ENCODE results near the gene TRIO. TPM values are rescaled to one million over a fixed set of nuclear protein-coding genes. Genes with fewer than 3 reads are reported as not detected.

The TRIO gene
- total RNA-seq, 1 experiment from 2014 or later, result 116 TPM

- DNase-seq (ENCODE audit: low read depth), result no peak
These were observed 82.2 kb downstream of the TRIO start for GRCh38 chr5:14225173-14225834.

DNA sequence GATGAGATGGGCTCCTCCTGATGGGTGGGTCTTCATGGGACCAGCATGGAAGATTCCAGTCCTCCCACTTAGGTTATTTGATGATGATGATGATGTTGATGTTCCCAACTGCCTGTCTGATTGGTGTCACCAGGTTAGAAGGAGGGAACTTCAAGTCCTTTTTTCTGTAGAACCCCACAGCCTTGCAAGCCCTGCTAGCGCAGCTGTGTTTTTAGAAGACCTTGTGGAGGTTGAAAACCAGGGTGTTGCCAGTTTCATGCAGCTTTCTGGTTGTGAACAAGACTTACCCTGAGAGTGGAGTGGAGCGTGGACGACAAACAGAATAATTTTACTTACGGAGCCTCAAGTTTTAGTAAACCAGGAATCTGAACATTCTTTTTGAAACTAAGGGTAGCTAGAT lies 83.0 kb downstream of the TRIO start:
- no peak for DNase-seq (ENCODE audit: low read depth)

DNA sequence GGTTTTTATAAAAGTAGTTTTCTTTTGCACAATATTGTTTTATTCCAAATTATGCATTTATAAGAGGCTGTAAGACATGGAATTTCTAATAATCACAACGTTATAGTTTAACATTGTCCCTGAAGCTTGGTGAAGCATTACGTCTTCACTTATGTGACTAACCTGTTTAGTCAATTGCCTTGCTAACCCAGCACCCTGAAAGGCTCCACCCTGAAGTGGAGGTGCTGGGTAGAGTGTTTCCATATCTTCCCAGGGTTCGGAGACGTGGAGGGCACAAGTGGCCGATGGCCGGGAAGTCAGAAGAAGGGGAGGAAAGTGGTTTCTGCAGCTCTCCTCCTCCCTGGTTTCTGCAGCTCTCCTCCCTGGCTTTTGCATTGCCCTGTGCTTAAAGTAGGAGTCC lies 83.4 kb downstream of the TRIO start:
- DNase-seq (ENCODE audit: low read depth), result no peak

DNA sequence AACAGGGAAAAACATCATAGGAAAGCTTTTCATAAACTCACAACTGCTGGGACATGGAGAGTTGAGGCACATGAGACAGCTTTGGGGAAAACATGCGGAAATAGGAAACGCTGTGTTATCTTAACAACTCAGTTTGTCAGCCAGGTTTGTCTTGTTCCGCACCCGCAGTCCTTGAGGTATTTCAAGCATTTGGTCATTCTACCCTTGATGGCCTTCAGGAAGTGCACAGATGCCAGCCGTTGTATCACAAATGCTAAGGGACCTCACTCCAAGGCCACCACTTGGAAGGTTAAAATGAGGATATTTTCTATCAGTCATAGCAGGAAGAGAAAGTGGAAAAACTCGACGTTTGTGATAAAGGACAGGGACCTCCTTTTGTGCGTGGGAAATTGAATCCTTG lies 83.8 kb downstream of the TRIO start:
- no peak for DNase-seq (ENCODE audit: low read depth)

GRCh38 chr5:14227513-14227912 lies 84.4 kb downstream of the TRIO start:
- DNase-seq (ENCODE audit: low read depth), result no peak

DNA sequence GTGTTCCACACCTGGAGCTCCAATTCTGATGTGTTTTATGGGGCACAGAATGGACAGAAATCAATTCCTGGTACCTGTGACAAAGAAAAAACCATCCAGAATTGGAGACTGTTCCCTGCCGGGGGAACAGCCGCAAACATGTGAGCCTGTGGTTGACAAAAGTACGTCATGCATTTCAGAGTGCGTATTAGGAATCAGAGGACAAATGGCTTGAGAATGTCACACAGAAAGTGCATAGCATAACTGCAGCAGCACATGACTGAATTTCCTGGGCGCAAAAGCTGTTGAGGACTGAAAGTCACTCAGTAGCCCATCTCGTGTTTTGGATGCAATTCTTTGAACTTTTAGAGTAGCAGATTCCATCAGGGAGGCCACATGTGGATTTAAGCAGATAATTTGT lies 85.1 kb downstream of the TRIO start:
- DNase-seq (ENCODE audit: low read depth), result no peak

- DNase-seq (ENCODE audit: low read depth), result no peak
These were observed 86.0 kb downstream of the TRIO start for GRCh38 chr5:14229181-14229580.

DNA sequence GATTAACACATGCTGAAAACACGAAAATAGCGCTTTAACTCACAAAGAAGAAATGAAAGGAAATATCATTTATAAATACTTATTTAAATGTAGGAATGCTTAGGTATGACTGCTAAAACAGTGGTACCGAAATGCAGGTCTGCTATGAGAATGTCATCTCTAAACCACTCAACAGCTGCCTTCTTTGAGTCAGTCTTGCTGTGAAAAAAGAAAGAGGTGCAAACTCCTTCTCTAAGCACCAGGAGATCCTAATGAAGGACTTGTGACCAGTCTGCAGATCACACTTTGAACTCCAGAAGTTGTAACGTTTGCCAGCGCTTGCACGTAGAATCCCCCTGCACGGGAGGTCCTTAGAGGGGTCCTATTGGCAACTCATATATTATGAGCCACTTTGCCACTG lies 86.6 kb downstream of the TRIO start:
- no peak for DNase-seq (ENCODE audit: low read depth)

GRCh38 chr5:14231156-14231555 lies 88.0 kb downstream of the TRIO start:
- DNase-seq (ENCODE audit: low read depth), result no peak

GRCh38 chr5:14231890-14232289 lies 88.7 kb downstream of the TRIO start:
- no peak for DNase-seq (ENCODE audit: low read depth)

DNA sequence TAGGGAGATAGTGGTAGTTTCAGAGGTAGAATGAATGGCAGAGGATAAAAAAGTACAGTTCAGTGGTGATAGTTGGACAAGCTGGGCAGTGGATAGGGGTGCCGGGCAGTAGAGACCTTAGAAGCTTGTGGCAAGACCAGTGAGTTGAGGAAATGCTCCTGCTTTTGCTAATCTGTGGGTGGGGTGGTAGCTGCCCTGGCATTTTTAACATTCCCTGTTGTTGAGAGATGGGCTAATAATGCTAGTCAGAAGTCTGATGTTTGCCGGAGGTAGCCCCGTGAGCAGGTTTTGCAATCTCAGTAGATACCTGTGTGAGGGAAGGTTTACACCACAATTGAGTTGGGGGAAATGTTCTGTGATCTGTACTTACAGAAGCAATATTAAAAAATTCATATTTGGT lies 91.1 kb downstream of the TRIO start:
- peak; percentile 69 for DNase-seq (ENCODE audit: low read depth)

DNA sequence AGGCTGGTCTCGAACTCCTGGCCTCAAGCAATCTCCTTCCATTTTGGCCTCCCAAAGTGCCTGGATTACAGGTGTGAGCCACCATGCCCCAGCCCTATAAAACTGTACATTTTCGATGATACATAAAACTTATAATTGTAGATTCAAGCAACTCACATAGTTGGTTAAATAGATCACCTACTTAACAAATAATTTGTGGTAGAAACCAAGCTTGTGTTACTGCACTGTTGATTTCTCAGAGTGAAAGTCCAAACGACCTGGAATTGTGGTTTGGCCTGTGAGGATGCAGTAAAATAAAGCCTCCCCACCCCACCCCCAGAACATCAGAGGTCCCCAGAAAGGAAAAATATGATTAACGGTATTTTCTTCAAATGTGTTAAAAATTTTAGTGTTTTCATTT lies 92.7 kb downstream of the TRIO start:
- DNase-seq (ENCODE audit: low read depth), result no peak

DNA sequence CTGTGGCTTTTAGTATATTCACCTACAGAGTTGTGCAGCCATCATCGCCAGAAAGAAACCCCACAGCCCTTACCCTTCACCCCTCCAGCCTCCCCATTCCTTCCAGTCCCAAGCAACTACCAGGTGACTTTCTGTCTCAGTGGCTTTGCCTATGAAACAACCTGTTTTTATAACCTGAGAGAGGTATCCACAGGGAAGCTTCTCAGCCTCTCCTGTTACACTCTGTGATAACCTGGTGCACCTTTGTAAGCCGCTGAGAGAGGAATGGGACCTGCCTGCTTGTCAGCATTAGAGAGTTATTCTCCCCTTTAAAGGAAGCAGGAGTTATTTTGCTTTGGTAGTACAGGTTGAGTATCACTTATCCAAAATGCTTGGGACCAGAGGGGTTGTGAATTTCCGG lies 93.6 kb downstream of the TRIO start:
- DNase-seq (ENCODE audit: low read depth), result no peak

- DNase-seq (ENCODE audit: low read depth), result no peak
These were observed 94.4 kb downstream of the TRIO start for GRCh38 chr5:14237317-14238086.

DNA sequence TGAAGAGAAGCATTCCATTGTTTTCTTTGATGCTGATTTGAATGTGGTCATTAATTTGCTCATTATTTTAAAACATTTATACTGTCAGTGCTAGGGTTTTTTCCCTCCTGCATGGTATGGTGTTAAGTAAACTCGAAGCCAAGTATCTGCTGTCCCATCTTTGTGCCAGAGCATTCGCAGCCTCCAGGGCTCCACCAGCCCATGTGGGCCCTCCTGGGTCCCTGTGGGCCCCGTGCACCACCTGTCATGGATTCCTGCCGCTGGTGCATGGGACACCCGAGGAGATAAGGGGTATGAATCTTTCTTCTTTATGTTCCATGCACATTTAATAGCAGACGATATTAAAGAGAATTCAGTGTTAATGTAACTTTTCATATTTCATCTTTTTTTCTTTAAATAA lies 95.1 kb downstream of the TRIO start:
- no peak for DNase-seq (ENCODE audit: low read depth)

DNA sequence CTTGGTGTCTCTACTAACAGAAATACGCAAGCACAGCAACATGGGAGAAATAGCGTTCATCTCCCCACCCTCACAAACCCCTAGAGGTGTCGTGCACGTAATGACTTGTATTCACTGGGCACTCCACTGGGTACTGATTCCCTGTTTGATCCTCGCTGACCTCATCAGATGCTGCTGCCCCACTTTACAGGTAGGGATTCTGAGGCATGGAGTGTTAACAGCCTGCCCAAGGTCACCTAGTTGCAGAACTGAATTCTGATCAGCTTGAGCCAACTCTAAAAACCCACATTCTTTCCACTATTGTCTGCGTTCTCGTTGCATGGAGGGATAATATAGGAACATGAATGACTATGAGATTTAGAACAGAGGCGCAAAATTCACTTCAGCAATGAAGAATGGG lies 96.3 kb downstream of the TRIO start:
- no peak for DNase-seq (ENCODE audit: low read depth)

DNA sequence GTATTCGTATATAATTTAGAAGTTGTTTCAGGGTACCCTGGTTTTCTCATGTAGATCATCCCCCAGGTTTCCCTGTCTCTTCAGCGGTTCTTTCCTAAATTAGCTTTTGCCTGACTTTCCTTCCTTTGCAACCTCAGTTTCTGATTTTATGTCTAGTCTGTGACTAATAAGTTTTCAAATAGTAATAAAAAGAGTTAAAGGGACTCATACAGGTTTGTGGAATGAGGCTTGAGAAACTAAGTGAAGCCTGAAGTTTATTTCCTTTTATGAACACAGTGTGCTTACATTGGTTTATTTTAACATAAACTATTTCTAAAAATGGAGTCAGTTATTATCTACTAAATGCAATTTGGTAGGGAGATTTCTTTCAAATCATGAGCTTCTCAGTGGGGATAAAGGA lies 96.8 kb downstream of the TRIO start:
- no peak for DNase-seq (ENCODE audit: low read depth)

- DNase-seq (ENCODE audit: low read depth), result no peak
These were observed 97.2 kb downstream of the TRIO start for GRCh38 chr5:14240359-14240758.

GRCh38 chr5:14241141-14241540 lies 98.0 kb downstream of the TRIO start:
- DNase-seq (ENCODE audit: low read depth), result no peak

- no peak for DNase-seq (ENCODE audit: low read depth)
These were observed 99.3 kb downstream of the TRIO start for GRCh38 chr5:14242447-14242846.

DNA sequence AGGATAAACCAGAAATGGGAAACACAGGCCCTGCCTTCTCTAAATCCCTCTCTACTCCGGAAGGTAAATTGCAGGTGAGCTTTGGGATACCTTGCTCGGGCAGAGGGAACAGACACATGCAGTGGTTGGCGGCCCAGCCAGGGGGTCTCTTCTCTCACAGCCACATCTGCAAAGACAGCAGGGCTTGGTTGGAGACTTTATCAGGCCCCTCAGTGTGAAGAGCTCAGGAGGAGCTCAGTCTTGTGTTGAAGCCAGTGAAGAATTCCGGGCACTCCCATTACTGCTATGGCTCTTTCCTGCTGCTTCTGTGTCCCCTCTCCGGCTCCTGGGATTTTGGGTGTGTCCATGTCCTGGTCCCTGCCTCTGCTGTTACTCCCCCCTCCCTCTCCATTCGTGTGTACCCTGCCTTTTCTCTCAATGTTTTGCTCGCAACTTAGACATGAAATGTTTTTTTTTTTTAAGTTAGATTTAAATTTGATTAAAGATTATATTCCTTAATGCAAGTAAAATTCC lies 99.8 kb downstream of the TRIO start:
- DNase-seq (ENCODE audit: low read depth), result no peak

DNA sequence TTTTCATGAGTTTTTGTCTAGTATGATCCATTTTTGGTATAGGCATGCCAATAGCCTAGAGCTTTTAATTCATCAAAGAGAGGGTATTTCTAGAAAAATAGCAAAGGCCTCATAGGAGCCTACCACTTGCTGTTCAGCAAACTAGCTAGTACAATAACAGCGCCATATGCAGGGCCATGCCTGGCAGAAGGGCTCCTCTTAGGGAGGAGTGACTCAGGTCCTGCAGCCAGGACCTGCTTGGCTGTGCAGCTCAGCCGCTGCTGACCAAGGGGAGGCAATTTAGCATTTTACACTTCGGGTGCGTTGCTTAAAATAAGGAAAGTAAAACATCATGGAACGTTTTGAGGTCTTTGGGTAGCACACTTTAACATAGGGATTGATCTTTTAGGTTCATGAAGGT lies 100.6 kb downstream of the TRIO start:
- no peak for DNase-seq (ENCODE audit: low read depth)

DNA sequence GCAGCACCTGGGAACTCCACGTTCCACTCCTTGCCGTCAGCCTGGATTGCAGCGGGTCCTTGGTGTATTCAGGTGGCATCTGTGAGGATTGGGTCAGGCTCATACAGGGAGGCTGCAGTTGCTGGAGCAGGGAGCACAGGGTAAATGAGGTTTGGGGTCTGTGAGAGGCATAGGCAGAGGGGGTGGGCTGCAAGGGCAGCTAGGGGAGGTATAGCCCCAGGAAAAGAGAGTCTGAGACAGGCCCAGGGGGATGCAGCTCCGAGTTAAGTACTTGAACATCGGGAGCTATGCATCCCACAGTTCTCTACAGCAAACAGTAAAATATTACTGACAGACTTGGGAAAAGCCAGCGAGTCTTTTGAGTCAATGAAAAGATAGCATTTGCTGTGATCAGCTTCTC lies 101.6 kb downstream of the TRIO start:
- DNase-seq (ENCODE audit: low read depth), result no peak
